ENCODE results near the gene BCAP29.

The BCAP29 gene

GRCh38 chr7:107584716-107585115 lies 4.7 kb downstream of the BCAP29 start:
- DNase-seq = no peak

- DNase-seq = no peak
Measured at GRCh38 chr7:107588529-107589130, 8.6 kb downstream of the BCAP29 start.

GRCh38 chr7:107591421-107591820 lies 11.4 kb downstream of the BCAP29 start:
- no peak for DNase-seq

GRCh38 chr7:107592361-107593024 lies 12.4 kb downstream of the BCAP29 start:
- DNase-seq = no peak

- no peak for DNase-seq
Measured at GRCh38 chr7:107593025-107593410, 13.0 kb downstream of the BCAP29 start.

GRCh38 chr7:107594961-107595737 lies 15.1 kb downstream of the BCAP29 start:
- no peak for DNase-seq

- no peak for DNase-seq
Measured at GRCh38 chr7:107596881-107597581, 17.0 kb downstream of the BCAP29 start.

GRCh38 chr7:107597582-107597916 lies 17.5 kb downstream of the BCAP29 start:
- DNase-seq = no peak

GRCh38 chr7:107597953-107598352 lies 17.9 kb downstream of the BCAP29 start:
- no peak for DNase-seq

GRCh38 chr7:107599262-107599661 lies 19.2 kb downstream of the BCAP29 start:
- no peak for DNase-seq

GRCh38 chr7:107600816-107601215 lies 20.8 kb downstream of the BCAP29 start:
- DNase-seq = no peak

GRCh38 chr7:107605218-107605815 lies 25.3 kb downstream of the BCAP29 start:
- no peak for DNase-seq

- no peak for DNase-seq
Measured at GRCh38 chr7:107606303-107606702, 26.3 kb downstream of the BCAP29 start.

GRCh38 chr7:107609811-107610261 lies 29.8 kb downstream of the BCAP29 start:
- peak; percentile 14 for DNase-seq

GRCh38 chr7:107610323-107610722 lies 30.3 kb downstream of the BCAP29 start:
- peak; percentile 19 for DNase-seq

- no peak for DNase-seq
Measured at GRCh38 chr7:107613439-107613838, 33.4 kb downstream of the BCAP29 start.

GRCh38 chr7:107613948-107614347 lies 33.9 kb downstream of the BCAP29 start:
- DNase-seq = no peak

GRCh38 chr7:107614425-107614824 lies 34.4 kb downstream of the BCAP29 start:
- DNase-seq = no peak

- DNase-seq = no peak
Measured at GRCh38 chr7:107615910-107616680, 36.0 kb downstream of the BCAP29 start.

- no peak for DNase-seq
Measured at GRCh38 chr7:107622429-107622828, 42.4 kb downstream of the BCAP29 start.

- DNase-seq = no peak
Measured at GRCh38 chr7:107622894-107623293, 42.8 kb downstream of the BCAP29 start.

GRCh38 chr7:107627002-107627401 lies 47.0 kb downstream of the BCAP29 start:
- no peak for DNase-seq
